Testis (tissue), 3 donors: ENCODE results near the gene SLC47A1. TPM values are rescaled to one million over a fixed set of nuclear protein-coding genes. Genes with fewer than 3 reads are reported as not detected.

ENCODE experiments used
- DNase-seq: peaks from one replicate; pipeline ENCODE4 v3.0.0-alpha.2; 2019
- H3K27ac ChIP-seq, 2 donors: fragments of 200-600 bp; sonication (generic); one replicate each; pipeline ENCODE4 v1.5.1; 2019
- H3K27me3 ChIP-seq: fragments of 200-600 bp; sonication (generic); one replicate; pipeline ENCODE4 v1.5.1; 2019
- H3K36me3 ChIP-seq: fragments of 200-600 bp; sonication (generic); one replicate; pipeline ENCODE4 v1.5.1; 2017; ENCODE audit warnings: low read depth; ENCODE audit errors: missing control alignments
- H3K4me1 ChIP-seq: fragments of 200-600 bp; sonication (generic); one replicate; pipeline ENCODE4 v1.5.1; 2019
- H3K4me3 ChIP-seq, 2 donors: fragments of 200-600 bp; sonication (generic); one replicate each; pipeline ENCODE4 v1.5.1; 2017 to 2019
- H3K9me3 ChIP-seq: fragments of 200-600 bp; sonication (generic); one replicate; pipeline ENCODE4 v1.5.1; 2017
- POLR2A ChIP-seq: fragments of 450-650 bp; IDR thresholded peaks from one replicate; pipeline ENCODE4 v1.6.1; 2017; ENCODE audit warnings: antibody characterized with exemption, mild to moderate bottlenecking, moderate library complexity
- WGBS, 2 donors: methylation state at CpG; one replicate each; pipeline ENCODE4 v1.1.5; 2018; 5-methylcytosine and 5-hydroxymethylcytosine counted together
- intact Hi-C: fragments of 100-400 bp; cut with DNase I; formaldehyde crosslinking; loops from one replicate; pipeline ENCODE4 v1.15.1; 2023; ENCODE audit warnings: low total_unique reads
- polyA plus RNA-seq: library from polyadenylated mRNA; stranded (reverse); fragments of 350-450 nt; fragmentation: Illumina TruSeq; extraction: RNeasy Lipid Tissue Mini Kit (QIAGEN cat#74804); gene quantifications from one replicate; pipeline ENCODE4 v1.2.3, GENCODE V29; 2014; ENCODE audit warnings: low read depth, low replicate concordance; ENCODE audit not compliant: insufficient read depth
- total RNA-seq, 2 donors: library from RNA; depleted of rRNA; stranded (reverse); fragments of >200 nt; gene quantifications; one replicate each; pipeline ENCODE4 v1.2.3, GENCODE V29; 2016
- TF ChIP-seq, protein P1 (sequence below), 3 experiments: fragments of 450-650 bp in 2 of 3; fragments of 200-600 bp in 1 of 3; sonication (generic) in 1 of 3; IDR thresholded peaks; one replicate each; pipeline ENCODE4 v1.5.1; 2016 to 2019; ENCODE audit warnings: antibody characterized with exemption in 3 of 3, mild to moderate bottlenecking in 2 of 3, moderate library complexity in 1 of 3

Gene SLC47A1
- total and polyA plus RNA-seq, 3 donors from 2014 or later: 20.1 to 97.3 (median 39.8) TPM

DNA sequence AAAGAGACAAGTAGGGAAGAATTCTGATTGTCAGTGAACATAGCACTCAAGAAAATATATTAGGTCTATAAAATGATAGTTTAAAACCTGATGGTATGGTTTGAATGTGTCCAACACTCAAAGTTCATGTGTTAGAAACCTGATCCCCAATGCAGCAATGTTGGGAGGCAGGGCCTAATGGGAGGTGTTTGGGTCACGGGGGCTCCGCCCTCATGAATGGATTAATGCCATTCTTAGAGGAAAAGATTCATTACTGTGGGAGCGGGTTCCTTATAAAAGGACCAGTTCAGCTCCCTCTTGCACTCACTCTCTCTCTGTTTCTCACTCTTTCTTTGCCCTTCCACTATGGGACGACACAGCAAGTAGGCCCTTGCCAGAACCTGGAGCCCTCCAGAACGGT, 41.5 kb upstream of the SLC47A1 start:
- peaks cover 12% of the 10 kb centered on the region for H3K4me1 ChIP-seq
- WGBS, 2 donors: 82 to 94% methylated on average over 5 of the region's 5 CpGs
- intact Hi-C loops: no loop called here

DNA sequence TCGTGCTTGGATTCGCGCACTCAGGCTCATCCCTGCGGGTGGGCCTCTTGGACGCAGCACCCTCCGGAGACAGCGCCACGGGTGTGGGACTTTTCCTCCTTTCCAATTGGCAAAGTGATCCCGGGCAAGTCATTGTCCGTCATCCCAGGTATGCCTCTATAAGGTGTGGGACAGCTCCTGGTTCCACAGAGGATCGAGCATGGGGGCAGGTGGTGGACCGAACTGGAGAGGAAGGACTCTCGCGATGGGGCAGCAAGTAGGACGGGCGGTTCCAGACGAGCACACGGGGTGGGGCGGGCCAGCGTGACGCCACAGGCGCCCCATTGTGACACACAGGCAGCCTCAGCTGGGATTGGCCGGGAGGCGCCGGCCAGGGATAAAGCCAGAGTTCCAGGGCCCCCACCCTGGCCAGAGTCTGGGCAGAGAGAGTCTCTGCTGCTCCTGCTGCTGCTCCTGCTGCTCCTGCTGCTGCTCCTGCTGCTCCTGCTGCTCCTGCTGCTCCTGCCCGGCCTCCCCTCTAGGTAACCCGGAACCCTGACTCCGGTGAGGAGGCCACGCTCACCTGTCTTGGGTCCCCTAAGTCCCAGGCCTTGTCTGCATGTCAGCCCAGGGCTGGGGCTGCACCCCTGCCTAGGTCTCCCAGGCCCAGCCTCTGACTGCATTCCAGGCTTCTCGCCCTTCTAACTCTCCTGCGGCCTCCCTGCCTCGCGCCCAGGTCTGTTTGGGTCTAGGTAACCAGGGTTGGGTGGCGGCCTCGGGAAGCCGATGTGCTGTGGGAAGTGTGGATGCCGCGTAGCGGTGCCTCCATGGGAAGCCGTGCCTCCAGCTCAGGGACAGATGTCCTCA, 38.5 kb upstream of the SLC47A1 start:
- H3K9me3 ChIP-seq: no peaks in the 10 kb centered on the region
- H3K27me3 ChIP-seq: no peaks in the 10 kb centered on the region
- WGBS, 2 donors: 54 to 79% methylated on average over 21 to 40 of the region's 40 CpGs
- intact Hi-C loops: no loop called here
- no peak for TF ChIP-seq POLR2A
- TF ChIP-seq, protein P1, sequence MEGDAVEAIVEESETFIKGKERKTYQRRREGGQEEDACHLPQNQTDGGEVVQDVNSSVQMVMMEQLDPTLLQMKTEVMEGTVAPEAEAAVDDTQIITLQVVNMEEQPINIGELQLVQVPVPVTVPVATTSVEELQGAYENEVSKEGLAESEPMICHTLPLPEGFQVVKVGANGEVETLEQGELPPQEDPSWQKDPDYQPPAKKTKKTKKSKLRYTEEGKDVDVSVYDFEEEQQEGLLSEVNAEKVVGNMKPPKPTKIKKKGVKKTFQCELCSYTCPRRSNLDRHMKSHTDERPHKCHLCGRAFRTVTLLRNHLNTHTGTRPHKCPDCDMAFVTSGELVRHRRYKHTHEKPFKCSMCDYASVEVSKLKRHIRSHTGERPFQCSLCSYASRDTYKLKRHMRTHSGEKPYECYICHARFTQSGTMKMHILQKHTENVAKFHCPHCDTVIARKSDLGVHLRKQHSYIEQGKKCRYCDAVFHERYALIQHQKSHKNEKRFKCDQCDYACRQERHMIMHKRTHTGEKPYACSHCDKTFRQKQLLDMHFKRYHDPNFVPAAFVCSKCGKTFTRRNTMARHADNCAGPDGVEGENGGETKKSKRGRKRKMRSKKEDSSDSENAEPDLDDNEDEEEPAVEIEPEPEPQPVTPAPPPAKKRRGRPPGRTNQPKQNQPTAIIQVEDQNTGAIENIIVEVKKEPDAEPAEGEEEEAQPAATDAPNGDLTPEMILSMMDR (IDR thresholded peaks at IDR 0.05): no peak
- no peaks in the 10 kb centered on the region for H3K36me3 ChIP-seq
- H3K27ac ChIP-seq: no peak overlapping the region
- peak; percentile 24 for DNase-seq
- peak overlapping the region in 1 of 2 donors; percentile 18 for H3K4me3 ChIP-seq
- H3K4me1 ChIP-seq: no peaks in the 10 kb centered on the region

More for the DNA sequence above, 41.5 kb upstream of the SLC47A1 start:
- Histone ChIP-seq H3K4me3 (no peak overlapping the region), H3K27me3 (no peaks in the 10 kb centered on the region), H3K9me3 (no peaks in the 10 kb centered on the region), H3K27ac (no peak overlapping the region), H3K36me3 (no peaks in the 10 kb centered on the region)
- TF ChIP-seq POLR2A: no peak
- TF ChIP-seq, protein P1 (IDR thresholded peaks at IDR 0.05): no peak
- no peak for DNase-seq

GRCh38 chr17:19495828-19496528, 37.7 kb upstream of the SLC47A1 start:
- Histone ChIP-seq H3K4me1 (no peaks in the 10 kb centered on the region), H3K4me3 (peak overlapping the region in 1 of 2 donors; percentile 18), H3K27me3 (no peaks in the 10 kb centered on the region), H3K27ac (no peak overlapping the region), H3K36me3 (no peaks in the 10 kb centered on the region), H3K9me3 (no peaks in the 10 kb centered on the region)
- TF ChIP-seq, protein P1 (IDR thresholded peaks at IDR 0.05): no peak
- TF ChIP-seq POLR2A: no peak
- peak; percentile 6 for DNase-seq
- intact Hi-C loops: no loop called here
- 82 to 85% methylated on average over 6 of the region's 6 CpGs for WGBS, 2 donors

DNA sequence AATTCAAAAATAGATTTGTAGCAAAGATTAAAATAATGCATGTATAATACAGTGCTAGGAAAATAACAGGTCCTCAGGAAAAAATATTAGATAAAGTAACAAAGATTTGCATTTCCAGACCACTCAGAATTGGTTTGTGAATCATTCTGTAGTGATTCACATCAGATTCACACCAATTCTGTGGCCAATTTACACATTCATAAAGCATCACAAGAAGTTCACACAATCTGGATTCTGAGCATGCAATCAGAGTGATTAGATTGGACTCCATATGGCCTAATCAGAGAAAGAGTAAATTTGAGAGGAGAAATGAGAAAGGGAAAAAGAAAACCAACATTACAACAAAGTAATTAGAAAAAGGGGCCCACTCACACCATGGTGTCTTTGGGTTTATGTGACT, 36.0 kb upstream of the SLC47A1 start:
- no peak overlapping the region for H3K27ac ChIP-seq
- H3K4me3 ChIP-seq: no peak overlapping the region
- no peaks in the 10 kb centered on the region for H3K36me3 ChIP-seq
- H3K4me1 ChIP-seq: no peaks in the 10 kb centered on the region
- H3K9me3 ChIP-seq: no peaks in the 10 kb centered on the region
- intact Hi-C loops: no loop called here
- no peak for DNase-seq
- H3K27me3 ChIP-seq: no peaks in the 10 kb centered on the region
- no peak for TF ChIP-seq POLR2A

DNA sequence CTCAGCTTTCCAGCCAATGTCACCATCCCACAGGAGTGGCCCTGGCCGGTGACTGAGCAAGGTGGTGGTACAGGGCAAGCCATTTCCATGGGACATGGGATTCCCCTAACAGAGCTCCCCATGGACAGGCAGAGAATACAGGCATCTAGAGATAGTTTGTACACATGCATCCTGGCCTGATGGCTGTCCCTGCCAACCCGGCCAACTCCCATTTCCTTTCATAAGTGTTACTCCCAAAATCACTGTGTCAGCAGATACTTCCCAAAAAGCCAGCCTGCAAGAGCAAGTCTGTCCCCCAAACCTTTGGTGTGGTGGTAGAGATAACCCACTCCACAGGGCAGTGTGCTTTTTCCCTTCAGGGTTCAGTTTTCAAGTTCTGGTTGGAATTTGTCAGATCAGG, 32.4 kb upstream of the SLC47A1 start:
- Histone ChIP-seq H3K4me3 (no peak overlapping the region), H3K4me1 (no peaks in the 10 kb centered on the region), H3K27me3 (no peaks in the 10 kb centered on the region), H3K36me3 (no peaks in the 10 kb centered on the region), H3K9me3 (no peaks in the 10 kb centered on the region), H3K27ac (no peak overlapping the region)
- DNase-seq: no peak
- WGBS, 2 donors: 76 to 78% methylated on average over 2 of the region's 2 CpGs
- no peak for TF ChIP-seq POLR2A
- TF ChIP-seq, protein P1 (IDR thresholded peaks at IDR 0.05): no peak
- intact Hi-C loops: no loop called here
